Peyer's patch (tissue), 4 donors: Measurements from ENCODE around the gene LAD1. TPM values are rescaled to one million over a fixed set of nuclear protein-coding genes. Genes with fewer than 3 reads are reported as not detected.

Experiments used
- DNase-seq, 3 donors: peaks; one replicate each; pipeline ENCODE4 v3.0.0-alpha.2; 2017 to 2019
- H3K27ac ChIP-seq, 4 donors: fragments of 200-600 bp; sonication (generic); one replicate each; pipeline ENCODE4 v1.5.1; 2016 to 2019
- H3K27me3 ChIP-seq, 2 donors: fragments of 200-600 bp; sonication (generic); one replicate each; pipeline ENCODE4 v1.5.1; 2019
- H3K36me3 ChIP-seq, 3 donors: fragments of 200-600 bp; sonication (generic); one replicate each; pipeline ENCODE4 v1.5.1; 2016 to 2019
- H3K4me1 ChIP-seq, 4 donors: fragments of 200-600 bp; sonication (generic); one replicate each; pipeline ENCODE4 v1.5.1; 2016 to 2019
- H3K4me3 ChIP-seq, 4 donors: fragments of 200-600 bp; sonication (generic); 1 replicate in 3 of 4; 2 replicates in 1 of 4; pipeline ENCODE4 v1.5.1; 2016 to 2019; ENCODE audit warnings: mild to moderate bottlenecking in 1 of 4
- H3K9me3 ChIP-seq, 4 donors: fragments of 200-600 bp; sonication (generic); one replicate each; pipeline ENCODE4 v1.5.1; 2016 to 2019; ENCODE audit warnings: mild to moderate bottlenecking in 1 of 4
- CTCF ChIP-seq, 6 experiments: fragments of 450-650 bp in 4 of 6; fragments of 200-600 bp in 2 of 6; sonication (generic) in 1 of 6; IDR thresholded peaks; one replicate each; pipeline ENCODE4 v1.5.1; 2017 to 2019; ENCODE audit warnings: antibody characterized with exemption in 6 of 6, mild to moderate bottlenecking in 3 of 6, moderate library complexity in 1 of 6
- POLR2A ChIP-seq, 2 donors: fragments of 450-650 bp; IDR thresholded peaks; one replicate each; pipeline ENCODE4 v1.5.1; 2017; ENCODE audit warnings: antibody characterized with exemption in 2 of 2, mild to moderate bottlenecking in 2 of 2, moderate library complexity in 2 of 2
- total RNA-seq, 4 donors: library from RNA; depleted of rRNA; stranded (reverse); fragments of >200 nt; gene quantifications; one replicate each; pipeline ENCODE4 v1.1.0, GENCODE V29; 2016

Gene LAD1
- total RNA-seq, 4 donors from 2014 or later: 106 to 224 (median 192) TPM

- no peak for TF ChIP-seq POLR2A (IDR thresholded peaks at IDR 0.05)
- TF ChIP-seq CTCF (IDR thresholded peaks at IDR 0.05): no peak
- no peak overlapping the region for H3K4me3 ChIP-seq
Observed at GRCh38 chr1:201360486-201360885, 38.6 kb downstream of the LAD1 start.

GRCh38 chr1:201359873-201360210, 39.3 kb downstream of the LAD1 start:
- DNase-seq: peak in 1 of 3 donors; percentile 34
- Histone ChIP-seq H3K4me1 (no peaks in the 10 kb centered on the region), H3K27ac (no peak overlapping the region), H3K36me3 (no peaks in the 10 kb centered on the region), H3K9me3 (no peaks in the 10 kb centered on the region), H3K4me3 (no peak overlapping the region), H3K27me3 (no peaks in the 10 kb centered on the region)
- TF ChIP-seq POLR2A (IDR thresholded peaks at IDR 0.05) (no peak), CTCF (IDR thresholded peaks at IDR 0.05) (no peak)

More at GRCh38 chr1:201360486-201360885, 38.6 kb downstream of the LAD1 start:
- Histone ChIP-seq H3K27ac (no peak overlapping the region), H3K9me3 (no peaks in the 10 kb centered on the region), H3K27me3 (no peaks in the 10 kb centered on the region), H3K4me1 (no peaks in the 10 kb centered on the region), H3K36me3 (no peaks in the 10 kb centered on the region)
- DNase-seq: peak in 1 of 3 donors; percentile 34

GRCh38 chr1:201359031-201359872, 39.9 kb downstream of the LAD1 start:
- Histone ChIP-seq H3K27me3 (no peaks in the 10 kb centered on the region), H3K4me1 (no peaks in the 10 kb centered on the region), H3K4me3 (no peak overlapping the region), H3K9me3 (no peaks in the 10 kb centered on the region), H3K27ac (no peak overlapping the region), H3K36me3 (no peaks in the 10 kb centered on the region)
- DNase-seq: peak in 1 of 3 donors; percentile 31
- TF ChIP-seq CTCF (IDR thresholded peaks at IDR 0.05) (no peak), POLR2A (IDR thresholded peaks at IDR 0.05) (no peak)

GRCh38 chr1:201358596-201358995, 40.5 kb downstream of the LAD1 start:
- TF ChIP-seq POLR2A (IDR thresholded peaks at IDR 0.05) (no peak), CTCF (IDR thresholded peaks at IDR 0.05) (no peak)
- H3K27ac ChIP-seq: no peak overlapping the region
- H3K27me3 ChIP-seq: no peaks in the 10 kb centered on the region

GRCh38 chr1:201357636-201358348, 41.3 kb downstream of the LAD1 start:
- TF ChIP-seq POLR2A (IDR thresholded peaks at IDR 0.05) (no peak), CTCF (IDR thresholded peaks at IDR 0.05) (no peak)
- H3K27me3 ChIP-seq: no peaks in the 10 kb centered on the region
- no peak overlapping the region for H3K27ac ChIP-seq

More at GRCh38 chr1:201358596-201358995, 40.5 kb downstream of the LAD1 start:
- Histone ChIP-seq H3K36me3 (no peaks in the 10 kb centered on the region), H3K4me3 (no peak overlapping the region), H3K9me3 (no peaks in the 10 kb centered on the region), H3K4me1 (no peaks in the 10 kb centered on the region)
- DNase-seq: peak in 1 of 3 donors; percentile 33

More at GRCh38 chr1:201357636-201358348, 41.3 kb downstream of the LAD1 start:
- DNase-seq: peak in 1 of 3 donors; percentile 16
- Histone ChIP-seq H3K9me3 (no peaks in the 10 kb centered on the region), H3K4me3 (no peak overlapping the region), H3K36me3 (no peaks in the 10 kb centered on the region), H3K4me1 (no peaks in the 10 kb centered on the region)
